Transverse colon (tissue), 4 donors: ENCODE measurements around the gene CHD2. TPM values are rescaled to one million over a fixed set of nuclear protein-coding genes. Genes with fewer than 3 reads are reported as not detected.

Experiments used
- DNase-seq: peaks from one replicate; pipeline ENCODE4 v3.0.0-alpha.2; 2019
- H3K27ac ChIP-seq, 4 donors: fragments of 200-600 bp; sonication (generic); 2 replicates each; pipeline ENCODE4 v1.5.1; 2016 to 2018; ENCODE audit warnings: inconsistent platforms in 4 of 4
- H3K27me3 ChIP-seq: fragments of 200-600 bp; sonication (generic); 2 replicates; pipeline ENCODE4 v1.5.1; 2017; ENCODE audit warnings: inconsistent platforms
- H3K36me3 ChIP-seq, 4 donors: fragments of 200-600 bp; sonication (generic); 2 replicates each; pipeline ENCODE4 v1.5.1; 2017 to 2019; ENCODE audit warnings: inconsistent platforms in 4 of 4
- H3K4me1 ChIP-seq, 4 donors: fragments of 200-600 bp; sonication (generic); 2 replicates each; pipeline ENCODE4 v1.5.1; 2017 to 2020; ENCODE audit warnings: inconsistent platforms in 4 of 4
- H3K4me3 ChIP-seq, 4 donors: fragments of 200-600 bp; sonication (generic); 1 replicate in 1 of 4; 2 replicates in 3 of 4; pipeline versions ENCODE4 v1.5.1 to v1.6.1; 2017 to 2019; ENCODE audit warnings: inconsistent platforms in 4 of 4
- H3K9me3 ChIP-seq, 2 donors: fragments of 200-600 bp; sonication (generic); 2 replicates each; pipeline ENCODE4 v1.5.1; 2017 to 2019; ENCODE audit warnings: inconsistent platforms in 2 of 2
- CTCF ChIP-seq, 5 experiments: fragments of 200-600 bp in 3 of 5; fragments of 450-650 bp in 2 of 5; sonication (generic) in 3 of 5; IDR thresholded peaks; 1 replicate in 2 of 5; 2 replicates in 3 of 5; pipeline ENCODE4 v1.5.1; 2016 to 2017; ENCODE audit warnings: antibody characterized with exemption in 5 of 5, inconsistent platforms in 3 of 5, mild to moderate bottlenecking in 2 of 5, moderate library complexity in 1 of 5
- EP300 ChIP-seq: sonication (generic); formaldehyde crosslinking; IDR thresholded peaks from one replicate; pipeline ENCODE4 v1.6.1; 2017; ENCODE audit warnings: antibody characterized with exemption, low read depth
- POLR2A ChIP-seq: fragments of 450-650 bp; IDR thresholded peaks from one replicate; pipeline ENCODE4 v1.6.1; 2016; ENCODE audit warnings: antibody characterized with exemption, mild to moderate bottlenecking, moderate library complexity
- POLR2AphosphoS5 ChIP-seq, 3 donors: sonication (generic); formaldehyde crosslinking; IDR thresholded peaks; one replicate each; pipeline ENCODE4 v1.6.1; 2016; ENCODE audit warnings: antibody characterized with exemption in 3 of 3
- WGBS, 2 donors: methylation state at CpG; one replicate each; pipeline ENCODE4 v1.1.5; 2018; ENCODE audit warnings: low coverage in 1 of 2; 5-methylcytosine and 5-hydroxymethylcytosine counted together
- in situ Hi-C, 4 donors: fragments of 200-750 bp; cut with MboI; loops; one replicate each; pipeline versions ENCODE4 v1.15.0 to v1.15.1; 2017; ENCODE audit warnings: low sequenced_read_pairs in 3 of 4, low pct_ligation_motif_present in 1 of 4, low pct_unique_long_range_greater_than_20kb in 1 of 4
- intact Hi-C: fragments of 100-400 bp; cut with DNase I; formaldehyde crosslinking; loops from one replicate; pipeline ENCODE4 v1.15.1; 2023; ENCODE audit warnings: low total_unique reads
- total RNA-seq, 4 donors: library from RNA; depleted of rRNA; stranded (reverse); fragments of >200 nt; gene quantifications; one replicate each; pipeline ENCODE4 v1.1.0, GENCODE V29; 2016

CHD2 gene
- total RNA-seq, 4 donors from 2014 or later = 90.5 to 190 (median 138) TPM

GRCh38 chr15:93066834-93067648 lies 166.9 kb downstream of the CHD2 start:
- Histone ChIP-seq H3K4me3 (no peak overlapping the region), H3K27ac (peak overlapping the region; percentile 76 to 96 (median 89)), H3K36me3 (no peaks in the 10 kb centered on the region), H3K4me1 (peaks cover 5 to 39% (median 16%) of the 10 kb centered on the region in 4 donors), H3K27me3 (peaks cover 23% of the 10 kb centered on the region), H3K9me3 (no peaks in the 10 kb centered on the region)
- no peak for TF ChIP-seq CTCF (IDR thresholded peaks at IDR 0.05)
- TF ChIP-seq POLR2AphosphoS5 (IDR thresholded peaks at IDR 0.05) = peak in 2 of 3 donors; percentile 46 to 57
- TF ChIP-seq POLR2A = no peak
- TF ChIP-seq EP300 = peak; percentile 42
- WGBS, 2 donors = 30 to 48% methylated on average over 1 to 7 of the region's 7 CpGs
- in situ Hi-C loops (no loop called here), intact Hi-C loops (loop anchor here (10.0 kb wide), 1 partner anchor 1388 kb away; no protein-coding TSS in a partner anchor)
- no peak for DNase-seq

- DNase-seq = no peak
- intact Hi-C loops (loop anchor here (10.0 kb wide), 1 partner anchor 1387 kb away; no protein-coding TSS in a partner anchor), in situ Hi-C loops (no loop called here)
- H3K4me1 ChIP-seq = peaks cover 5 to 43% (median 16%) of the 10 kb centered on the region in 4 donors
- H3K27me3 ChIP-seq = peaks cover 29% of the 10 kb centered on the region
- WGBS, 2 donors = 80 to 81% methylated on average over 3 to 4 of the region's 4 CpGs
- no peaks in the 10 kb centered on the region for H3K36me3 ChIP-seq
- H3K4me3 ChIP-seq = no peak overlapping the region
- TF ChIP-seq POLR2A (no peak), POLR2AphosphoS5 (IDR thresholded peaks at IDR 0.05) (no peak), EP300 (no peak), CTCF (IDR thresholded peaks at IDR 0.05) (no peak)
- H3K9me3 ChIP-seq = no peaks in the 10 kb centered on the region
- peak overlapping the region; percentile 76 to 96 (median 89) for H3K27ac ChIP-seq
Measured at GRCh38 chr15:93067649-93068085, 167.5 kb downstream of the CHD2 start.

- H3K4me1 ChIP-seq = peaks cover 0 to 43% (median 11%) of the 10 kb centered on the region in 4 donors
- DNase-seq = no peak
- 92 to 100% methylated on average over 1 to 6 of the region's 6 CpGs for WGBS, 2 donors
Measured at GRCh38 chr15:93068581-93069199, 168.6 kb downstream of the CHD2 start.

GRCh38 chr15:93070132-93070531 lies 170.0 kb downstream of the CHD2 start:
- in situ Hi-C loops = no loop called here
- Histone ChIP-seq H3K27me3 (peaks cover 54% of the 10 kb centered on the region), H3K36me3 (no peaks in the 10 kb centered on the region), H3K4me3 (peak overlapping the region; percentile 2 to 65 (median 27)), H3K27ac (peak overlapping the region; percentile 76 to 96 (median 89)), H3K9me3 (no peaks in the 10 kb centered on the region), H3K4me1 (peaks cover 0 to 43% (median 8%) of the 10 kb centered on the region in 4 donors)
- TF ChIP-seq POLR2A (no peak), EP300 (no peak), CTCF (IDR thresholded peaks at IDR 0.05) (no peak), POLR2AphosphoS5 (IDR thresholded peaks at IDR 0.05) (no peak)
- WGBS, 2 donors = 53 to 60% methylated on average over 1 to 10 of the region's 10 CpGs
- intact Hi-C loops = no loop called here
- no peak for DNase-seq

More at GRCh38 chr15:93068581-93069199, 168.6 kb downstream of the CHD2 start:
- H3K36me3 ChIP-seq = no peaks in the 10 kb centered on the region
- intact Hi-C loops (loop anchor here (10.0 kb wide), 1 partner anchor 1386 kb away; no protein-coding TSS in a partner anchor), in situ Hi-C loops (no loop called here)
- no peak for TF ChIP-seq POLR2A
- no peak for TF ChIP-seq EP300
- H3K4me3 ChIP-seq = no peak overlapping the region
- peak overlapping the region; percentile 76 to 96 (median 89) for H3K27ac ChIP-seq
- no peaks in the 10 kb centered on the region for H3K9me3 ChIP-seq
- peaks cover 39% of the 10 kb centered on the region for H3K27me3 ChIP-seq
